ENCODE data around the gene MARK2.

Gene MARK2

DNA sequence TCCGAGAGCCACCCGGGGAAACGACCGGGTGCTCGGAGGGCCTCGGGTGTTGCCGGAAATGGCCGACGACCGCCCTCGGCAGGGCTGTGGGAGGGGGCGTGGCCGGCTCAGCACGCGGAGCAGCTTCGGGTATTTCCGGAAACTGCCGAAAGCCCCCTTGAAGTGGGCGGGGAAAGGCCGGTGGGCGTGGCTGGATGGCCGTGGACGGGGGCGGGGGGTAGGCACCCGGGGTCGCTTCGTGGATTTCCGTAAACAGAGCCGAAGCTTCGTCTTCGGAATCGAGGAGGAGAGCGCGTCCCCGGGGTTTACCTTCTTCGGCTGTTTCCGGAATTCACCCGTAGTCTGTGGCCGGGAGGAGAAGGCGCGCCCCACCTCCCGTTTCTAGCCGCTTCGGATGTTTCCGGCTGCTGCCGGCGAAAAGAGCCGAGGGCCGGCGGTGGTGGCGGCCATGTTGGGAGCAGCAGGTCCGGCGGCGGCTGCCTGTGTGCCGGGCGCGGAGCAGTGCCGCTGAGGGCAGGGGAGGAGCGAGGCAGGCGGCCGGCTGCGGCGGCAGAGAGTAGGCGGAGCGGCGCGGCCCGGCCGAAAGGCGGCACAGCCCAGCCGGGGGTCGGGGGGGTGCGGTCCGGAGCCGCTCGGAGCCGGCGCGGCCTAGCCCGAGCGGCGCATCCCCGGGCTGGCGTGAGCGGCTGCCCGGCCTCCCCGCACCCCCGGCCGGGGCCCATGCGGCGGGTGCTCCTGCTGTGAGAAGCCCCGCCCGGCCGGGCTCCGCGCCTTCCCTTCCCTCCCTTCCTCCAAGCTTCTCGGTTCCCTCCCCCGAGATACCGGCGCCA lies at the start of gene MARK2:
TSS of gene MARK2 (plus strand) at position 433 of the 830 bp plus-strand sequence. CDS start at position 830, 397 bp downstream.
- in situ Hi-C loops (cut with MboI; ENCODE audit: low sequenced_read_pairs, unreplicated experiment) = loop anchor here (10.0 kb wide), 1 partner anchor 106 kb away; no protein-coding TSS in a partner anchor
- peak; percentile 98 for DNase-seq (ENCODE audit: low spot score)
- no peak for TF ChIP-seq CTCF (IDR thresholded peaks at IDR 0.05; ENCODE audit: borderline replicate concordance, control extremely low read depth, extremely low read depth, insufficient read depth, missing control alignments)

DNA sequence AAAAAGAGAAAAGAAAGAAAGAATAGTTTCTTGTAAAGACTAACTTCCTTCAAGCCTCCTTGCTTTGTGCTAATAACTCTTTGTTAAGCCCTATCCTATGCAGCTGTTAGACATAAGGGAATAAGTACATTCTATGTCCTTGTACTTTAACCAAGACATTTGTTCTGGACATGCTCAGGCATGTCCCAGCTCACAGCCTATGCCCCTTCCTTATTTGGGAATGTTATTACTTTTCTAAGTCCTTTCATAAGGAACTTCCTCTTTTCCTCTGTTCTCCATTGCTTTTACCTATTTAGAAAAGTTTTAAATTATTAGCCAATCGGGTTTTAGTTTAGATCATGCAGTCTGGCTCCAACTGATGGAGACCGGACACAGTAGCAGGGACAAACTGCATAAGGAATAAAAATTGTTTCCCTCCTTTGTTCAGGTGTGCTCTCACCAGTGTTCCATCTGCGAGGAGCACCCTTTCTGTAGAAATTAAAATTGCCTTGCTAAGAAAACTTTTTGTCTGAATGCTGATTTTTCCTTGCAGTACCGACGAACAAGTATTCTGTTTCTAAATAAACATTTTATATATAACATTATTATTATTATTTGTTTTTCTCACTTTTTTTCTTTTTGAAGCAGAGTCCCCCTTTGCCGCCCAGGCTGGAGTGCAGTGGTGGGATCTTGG lies 47.3 kb upstream of the MARK2 start:
- in situ Hi-C loops (cut with MboI; ENCODE audit: low sequenced_read_pairs, unreplicated experiment) = no loop called here
- no peak for DNase-seq (ENCODE audit: low spot score)
- TF ChIP-seq CTCF (IDR thresholded peaks at IDR 0.05; ENCODE audit: borderline replicate concordance, control extremely low read depth, extremely low read depth, insufficient read depth, missing control alignments) = no peak

- TF ChIP-seq CTCF (IDR thresholded peaks at IDR 0.05; ENCODE audit: borderline replicate concordance, control extremely low read depth, extremely low read depth, insufficient read depth, missing control alignments) = no peak
- no peak for DNase-seq (ENCODE audit: low spot score)
- in situ Hi-C loops (cut with MboI; ENCODE audit: low sequenced_read_pairs, unreplicated experiment) = no loop called here
These were observed 45.7 kb upstream of the MARK2 start for GRCh38 chr11:63793161-63793560.

GRCh38 chr11:63795066-63795465 lies 43.8 kb upstream of the MARK2 start:
- DNase-seq (ENCODE audit: low spot score) = no peak
- in situ Hi-C loops (cut with MboI; ENCODE audit: low sequenced_read_pairs, unreplicated experiment) = no loop called here
- TF ChIP-seq CTCF (IDR thresholded peaks at IDR 0.05; ENCODE audit: borderline replicate concordance, control extremely low read depth, extremely low read depth, insufficient read depth, missing control alignments) = no peak

- DNase-seq (ENCODE audit: low spot score) = no peak
- no peak for TF ChIP-seq CTCF (IDR thresholded peaks at IDR 0.05; ENCODE audit: borderline replicate concordance, control extremely low read depth, extremely low read depth, insufficient read depth, missing control alignments)
- in situ Hi-C loops (cut with MboI; ENCODE audit: low sequenced_read_pairs, unreplicated experiment) = no loop called here
These were observed 38.0 kb upstream of the MARK2 start for GRCh38 chr11:63800921-63801320.

DNA sequence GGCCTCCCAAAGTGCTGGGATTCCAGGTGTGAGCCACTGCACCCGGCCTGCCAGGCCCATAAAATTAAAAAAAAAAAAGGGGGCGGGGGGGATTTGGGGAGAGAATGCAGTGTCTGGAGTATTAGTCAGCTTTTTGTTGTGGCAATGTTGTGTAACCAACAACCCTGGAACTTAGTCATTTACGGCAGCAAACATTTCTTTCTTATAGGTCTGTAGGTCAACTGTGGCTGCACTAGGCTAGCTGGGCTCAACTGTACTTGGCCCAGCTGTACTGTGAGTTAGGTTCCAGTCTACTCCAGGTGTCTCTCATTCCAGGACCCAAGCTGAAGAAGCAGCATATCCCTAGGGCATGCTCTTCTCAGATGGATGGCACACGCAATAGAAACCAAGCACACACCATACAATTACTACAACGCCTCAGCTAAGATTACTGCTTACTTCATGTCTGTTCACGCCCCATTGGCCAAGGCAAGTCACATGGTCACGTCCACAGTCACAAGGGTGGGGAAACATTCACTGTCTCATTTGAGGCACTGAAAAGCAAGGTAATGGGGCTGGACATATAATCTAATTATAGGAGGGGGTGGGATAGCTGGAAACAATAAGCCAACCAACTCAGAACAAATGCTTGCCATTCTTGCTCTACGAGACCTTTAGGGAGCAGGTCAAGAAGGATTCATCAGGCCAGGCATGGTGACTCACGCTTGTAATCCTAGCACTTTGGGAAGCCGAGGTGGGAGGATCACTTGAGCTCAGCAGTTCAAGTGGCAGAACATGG lies 36.1 kb upstream of the MARK2 start:
- no peak for TF ChIP-seq CTCF (IDR thresholded peaks at IDR 0.05; ENCODE audit: borderline replicate concordance, control extremely low read depth, extremely low read depth, insufficient read depth, missing control alignments)
- in situ Hi-C loops (cut with MboI; ENCODE audit: low sequenced_read_pairs, unreplicated experiment) = no loop called here
- no peak for DNase-seq (ENCODE audit: low spot score)
